ENCODE measurements around the gene GOLGA6L10. TPM values are rescaled to one million over a fixed set of nuclear protein-coding genes. Genes with fewer than 3 reads are reported as not detected.
"Not testable (repeated sequence)": the region's sequence is repeated elsewhere in the genome, so short reads cannot be mapped to it uniquely, and the experiment has no call there.

The GOLGA6L10 gene
- total RNA-seq, 4 donors from 2014 or later: 1.9 to 2.7 (median 2.2) TPM

DNA sequence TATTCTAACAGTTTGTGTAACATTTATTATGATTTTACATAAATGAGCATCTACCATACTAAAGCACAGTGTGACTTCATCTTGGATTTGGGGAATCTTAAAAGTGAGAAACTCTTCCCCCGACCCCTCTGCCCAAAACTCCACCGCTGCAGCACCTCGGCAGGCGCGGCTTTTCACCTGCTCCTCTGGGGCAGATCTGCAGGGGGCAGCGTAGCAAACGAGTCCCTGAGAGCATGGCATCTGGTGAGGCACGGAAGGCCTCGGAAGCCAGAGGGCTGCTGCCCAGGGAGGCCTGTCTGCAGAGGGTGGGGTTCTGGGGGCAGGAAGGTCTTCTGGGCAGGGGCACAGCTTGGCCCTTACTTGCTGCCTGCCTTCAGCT lies 14.7 kb downstream of the GOLGA6L10 start:
- H3K27me3 ChIP-seq; H3K9me3 ChIP-seq; H3K4me1 ChIP-seq; H3K4me3 ChIP-seq (replicated peaks in 1 of 3); H3K36me3 ChIP-seq; H3K27ac ChIP-seq; DNase-seq; intact Hi-C loops (cut with DNase I): not testable (repeated sequence)
- WGBS, 2 donors: 94% methylated on average over 6 of the region's 9 CpGs; no CpG with 5 or more reads in 1 of the 2 donors

DNA sequence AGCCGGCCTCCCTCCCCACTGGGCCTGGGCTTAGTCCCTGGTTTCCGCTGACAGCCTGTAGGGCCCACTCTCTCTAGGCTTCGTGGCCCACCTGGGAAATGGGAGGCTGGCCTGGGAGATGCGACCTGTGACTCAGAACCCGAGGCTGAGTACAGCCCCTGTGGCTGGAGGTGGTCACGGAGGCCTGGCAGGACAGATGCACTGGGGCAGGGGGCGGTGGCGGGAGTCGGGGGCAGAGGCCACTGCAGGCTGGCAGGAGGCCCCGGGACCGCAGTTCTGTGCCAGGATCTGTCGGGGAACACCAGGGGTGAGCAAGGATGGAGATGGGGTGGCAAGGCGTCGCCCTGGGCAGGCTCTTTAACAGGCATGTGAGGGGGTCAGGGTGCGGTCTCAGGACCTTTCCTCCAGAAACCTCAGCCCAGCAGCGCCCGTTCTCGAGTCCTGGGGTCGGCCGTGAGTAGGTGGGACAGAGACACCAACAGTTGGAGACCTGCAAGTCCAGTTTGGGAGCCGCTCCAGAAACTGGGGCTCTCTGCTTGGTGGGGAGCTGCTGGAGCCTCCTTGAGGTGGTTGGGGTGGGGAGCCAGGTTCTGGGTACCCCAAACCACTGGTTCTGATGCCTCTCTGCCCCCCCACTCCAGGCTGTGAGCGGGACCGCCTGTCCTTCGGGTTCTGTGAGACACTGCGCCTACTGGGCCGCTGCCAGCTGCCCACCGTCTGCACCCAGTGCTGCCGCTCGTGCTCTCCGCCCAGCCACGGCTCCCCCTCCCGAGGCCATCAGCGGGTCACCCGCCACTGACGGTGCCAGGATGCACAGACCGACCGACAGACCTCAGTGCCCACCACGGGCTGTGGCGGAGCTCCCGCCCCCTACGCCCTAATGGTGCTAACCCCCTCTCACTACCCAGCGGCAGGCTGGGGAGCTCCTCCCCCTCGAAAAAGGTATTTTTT lies 15.4 kb downstream of the GOLGA6L10 start:
- H3K9me3 ChIP-seq; H3K4me1 ChIP-seq; H3K27ac ChIP-seq; DNase-seq; H3K36me3 ChIP-seq; H3K4me3 ChIP-seq (replicated peaks in 1 of 3); intact Hi-C loops (cut with DNase I); H3K27me3 ChIP-seq: not testable (repeated sequence)
- WGBS, 2 donors: 79 to 92% methylated on average over 9 to 23 of the region's 43 CpGs

DNA sequence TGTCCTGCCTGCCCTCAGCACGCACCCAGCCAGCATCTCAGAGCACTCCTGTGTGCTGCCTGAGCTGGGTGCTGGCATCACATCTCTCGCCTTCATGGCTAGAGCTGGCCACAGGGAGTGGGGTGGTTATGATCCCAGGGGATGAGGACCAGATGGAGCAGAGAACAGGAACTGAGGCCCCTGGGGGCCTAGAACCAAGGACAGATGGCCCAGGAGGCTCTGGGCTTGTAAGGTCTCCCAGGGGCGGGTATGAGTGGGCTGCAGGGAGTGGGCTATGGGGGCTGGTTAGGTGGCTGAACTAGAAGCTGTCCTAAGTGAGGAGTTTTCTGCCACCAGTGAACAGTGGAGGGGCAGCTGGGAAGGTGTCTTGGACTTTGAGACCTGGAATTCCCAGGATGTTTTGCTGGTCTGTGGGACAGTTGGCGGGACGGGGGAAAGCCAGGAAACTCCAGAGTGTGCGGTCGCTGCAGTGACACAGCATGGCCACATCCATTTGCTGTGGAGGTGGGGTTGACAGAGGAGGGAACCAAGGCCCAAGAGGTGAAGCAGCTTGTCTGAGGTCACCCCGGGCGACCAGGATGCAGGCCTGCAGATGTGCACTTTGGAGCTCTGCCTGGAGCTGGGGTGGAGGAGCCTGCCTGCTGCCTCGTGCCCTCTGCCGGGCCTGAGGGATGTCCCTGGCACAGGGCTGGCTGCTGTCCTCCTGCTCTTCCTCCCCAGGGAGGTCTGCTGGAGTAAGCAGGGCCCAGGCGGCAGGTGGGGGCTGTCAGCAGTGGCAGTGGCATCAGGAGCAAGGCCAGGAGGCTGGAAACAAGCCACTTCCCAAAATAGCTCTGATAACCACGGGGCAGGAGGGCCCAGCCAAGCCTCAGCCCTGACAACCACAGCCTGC lies 16.3 kb downstream of the GOLGA6L10 start:
- H3K27ac ChIP-seq; H3K4me1 ChIP-seq; H3K4me3 ChIP-seq (replicated peaks in 1 of 3); H3K27me3 ChIP-seq; H3K36me3 ChIP-seq; intact Hi-C loops (cut with DNase I); H3K9me3 ChIP-seq: not testable (repeated sequence)
- WGBS, 2 donors: 62 to 86% methylated on average over 4 of the region's 13 CpGs
- DNase-seq: peak; percentile 7 to 13

DNA sequence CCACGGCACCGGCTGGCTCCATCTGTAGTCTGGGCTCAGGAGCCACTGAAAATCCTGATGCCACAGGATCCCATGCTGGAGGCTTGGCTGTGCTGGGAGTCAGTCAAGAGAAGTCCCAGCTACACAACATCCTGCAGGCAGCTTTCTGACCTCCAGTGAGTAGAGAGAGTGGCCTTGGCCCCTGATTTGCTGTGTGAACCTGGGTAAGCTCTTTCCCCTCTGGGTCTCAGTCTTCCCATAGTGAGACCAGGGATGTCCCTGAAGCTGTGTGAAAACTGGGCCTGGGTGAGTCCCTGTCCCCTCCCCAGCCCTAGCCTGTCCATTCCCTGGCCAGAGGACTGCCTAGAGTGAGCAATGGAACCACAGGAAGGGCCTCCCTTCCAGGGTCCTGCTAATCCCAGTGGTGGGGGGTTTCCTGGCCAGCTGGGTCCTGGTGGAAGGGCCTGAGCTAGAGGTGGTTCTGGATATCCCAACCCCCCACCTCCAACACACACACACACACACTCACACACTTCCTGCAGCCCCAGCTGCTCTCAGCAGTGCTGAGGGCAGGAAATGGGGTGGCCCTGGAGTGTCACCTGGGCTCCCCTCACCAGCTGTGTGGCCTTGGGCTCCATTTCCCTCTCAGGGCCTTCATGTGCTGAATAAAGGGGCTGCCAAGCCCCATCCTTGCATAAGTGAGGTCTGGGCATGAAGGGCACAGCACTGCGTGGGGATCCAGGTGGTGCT lies 17.5 kb downstream of the GOLGA6L10 start:
- H3K9me3 ChIP-seq; H3K27me3 ChIP-seq; H3K36me3 ChIP-seq; H3K27ac ChIP-seq; DNase-seq; H3K4me3 ChIP-seq (replicated peaks in 1 of 3); intact Hi-C loops (cut with DNase I); H3K4me1 ChIP-seq: not testable (repeated sequence)
- WGBS, 2 donors: no CpG with 5 or more reads among the region's 3 CpGs

DNA sequence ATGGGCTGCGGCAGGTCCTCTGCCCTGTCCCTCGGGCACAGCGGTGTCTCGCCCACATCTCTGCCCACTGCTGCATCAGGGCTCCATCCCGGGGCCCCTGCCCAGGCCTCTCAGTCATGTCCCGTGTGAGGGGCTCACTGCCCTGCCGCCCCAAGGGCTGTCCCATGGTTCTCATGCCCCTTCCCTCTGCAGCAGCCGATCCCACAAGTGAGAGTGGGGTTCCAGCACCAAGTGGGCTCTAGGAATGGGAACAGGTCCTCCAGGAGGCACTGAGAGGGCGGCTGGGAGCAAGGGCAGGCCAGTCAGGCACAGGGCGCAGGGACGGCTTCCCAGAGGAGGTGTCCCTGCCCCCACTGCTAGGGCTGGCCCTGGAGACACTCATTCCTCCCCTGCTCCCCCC lies 18.4 kb downstream of the GOLGA6L10 start:
- H3K27ac ChIP-seq; DNase-seq; H3K9me3 ChIP-seq; H3K4me1 ChIP-seq; intact Hi-C loops (cut with DNase I); H3K4me3 ChIP-seq (replicated peaks in 1 of 3); H3K27me3 ChIP-seq; H3K36me3 ChIP-seq: not testable (repeated sequence)
- 100% methylated on average over 3 of the region's 11 CpGs; no CpG with 5 or more reads in 1 of the 2 donors for WGBS, 2 donors

DNA sequence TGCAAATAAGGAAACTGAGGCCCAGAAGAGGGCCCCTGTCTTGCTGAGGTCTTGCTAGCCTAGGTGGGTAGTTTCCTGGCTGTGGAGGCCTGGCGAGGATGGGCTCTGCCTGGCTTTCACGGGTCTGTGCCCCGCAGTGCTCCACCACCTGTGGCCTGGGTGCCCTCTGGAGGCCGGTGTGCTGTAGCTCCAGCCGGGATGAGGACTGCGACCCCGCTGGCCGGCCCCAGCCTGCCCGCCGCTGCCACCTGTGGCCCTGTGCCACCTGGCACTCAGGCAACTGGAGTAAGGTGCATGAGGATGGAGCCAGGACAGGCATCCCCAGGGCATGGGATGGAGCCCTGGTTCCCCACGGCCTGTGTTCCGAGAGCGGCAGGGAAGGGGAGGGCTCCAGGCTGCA lies 20.2 kb downstream of the GOLGA6L10 start:
- H3K9me3 ChIP-seq; DNase-seq; H3K36me3 ChIP-seq; H3K4me1 ChIP-seq; intact Hi-C loops (cut with DNase I); H3K4me3 ChIP-seq (replicated peaks in 1 of 3); H3K27me3 ChIP-seq; H3K27ac ChIP-seq: not testable (repeated sequence)
- no CpG with 5 or more reads among the region's 13 CpGs for WGBS, 2 donors

DNA sequence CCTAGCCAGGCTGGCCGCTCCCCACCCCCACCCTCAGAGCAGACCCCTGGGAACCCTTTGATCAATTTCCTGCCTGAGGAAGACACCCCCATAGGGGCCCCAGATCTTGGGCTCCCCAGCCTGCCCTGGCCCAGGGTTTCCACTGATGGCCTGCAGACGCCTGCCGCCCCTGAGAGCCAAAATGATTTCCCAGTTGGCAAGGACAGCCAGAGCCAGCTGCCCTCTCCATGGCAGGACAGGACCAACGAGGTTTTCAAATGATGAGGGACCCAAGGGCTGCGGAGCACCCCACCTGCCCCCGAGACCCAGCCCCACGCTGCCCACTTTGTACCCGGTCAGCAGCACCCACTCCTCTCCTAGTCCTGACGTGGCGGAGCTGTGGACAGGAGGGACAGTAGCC lies 21.9 kb downstream of the GOLGA6L10 start:
- H3K4me1 ChIP-seq; H3K9me3 ChIP-seq; intact Hi-C loops (cut with DNase I); H3K27me3 ChIP-seq; H3K27ac ChIP-seq; H3K36me3 ChIP-seq; H3K4me3 ChIP-seq (replicated peaks in 1 of 3); DNase-seq: not testable (repeated sequence)
- 90% methylated on average over 2 of the region's 10 CpGs; no CpG with 5 or more reads in 1 of the 2 donors for WGBS, 2 donors

DNA sequence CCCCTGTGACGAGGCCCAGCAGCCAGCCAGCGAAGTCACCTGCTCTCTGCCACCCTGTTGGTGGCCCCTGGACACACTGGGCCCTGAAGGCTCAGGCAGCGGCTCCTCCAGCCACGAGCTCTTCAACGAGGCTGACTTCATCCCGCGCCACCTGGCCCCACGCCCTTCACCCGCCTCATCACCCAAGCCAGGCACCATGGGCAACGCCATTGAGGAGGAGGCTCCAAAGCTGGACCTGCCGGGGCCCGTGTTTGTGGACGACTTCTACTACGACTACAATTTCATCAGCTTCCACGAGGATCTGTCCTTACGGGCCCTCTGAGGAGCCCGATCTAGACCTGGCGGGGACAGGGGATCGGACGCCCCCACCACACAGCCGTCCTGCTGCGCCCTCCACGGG lies 22.4 kb downstream of the GOLGA6L10 start:
- H3K36me3 ChIP-seq; H3K9me3 ChIP-seq; H3K4me3 ChIP-seq (replicated peaks in 1 of 3); intact Hi-C loops (cut with DNase I); H3K27me3 ChIP-seq; H3K27ac ChIP-seq; DNase-seq; H3K4me1 ChIP-seq: not testable (repeated sequence)
- WGBS, 2 donors: 80% methylated on average over 1 of the region's 23 CpGs; no CpG with 5 or more reads in 1 of the 2 donors

DNA sequence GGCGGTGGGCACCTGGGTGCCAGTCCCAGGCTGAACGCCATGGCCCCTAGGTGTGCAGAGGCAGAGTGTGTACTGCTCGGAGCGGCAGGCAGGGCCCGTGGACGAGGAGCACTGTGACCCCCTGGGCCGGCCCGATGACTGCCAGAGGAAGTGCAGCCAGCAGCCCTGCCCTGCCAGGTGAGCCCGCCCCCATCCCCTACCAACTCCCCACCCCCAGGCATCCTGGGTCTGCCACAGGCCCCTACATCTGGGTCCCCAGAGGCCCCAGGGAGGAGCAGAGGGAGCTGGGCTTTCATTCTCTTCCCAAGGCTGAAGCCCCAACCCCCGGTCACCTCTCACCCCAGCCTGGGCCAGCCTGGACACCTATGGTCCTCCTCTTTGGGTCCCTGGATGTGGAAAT lies 23.6 kb downstream of the GOLGA6L10 start:
- H3K36me3 ChIP-seq; H3K27ac ChIP-seq; H3K4me3 ChIP-seq (replicated peaks in 1 of 3); intact Hi-C loops (cut with DNase I); H3K27me3 ChIP-seq; DNase-seq; H3K4me1 ChIP-seq; H3K9me3 ChIP-seq: not testable (repeated sequence)
- 83% methylated on average over 1 of the region's 10 CpGs; no CpG with 5 or more reads in 1 of the 2 donors for WGBS, 2 donors

DNA sequence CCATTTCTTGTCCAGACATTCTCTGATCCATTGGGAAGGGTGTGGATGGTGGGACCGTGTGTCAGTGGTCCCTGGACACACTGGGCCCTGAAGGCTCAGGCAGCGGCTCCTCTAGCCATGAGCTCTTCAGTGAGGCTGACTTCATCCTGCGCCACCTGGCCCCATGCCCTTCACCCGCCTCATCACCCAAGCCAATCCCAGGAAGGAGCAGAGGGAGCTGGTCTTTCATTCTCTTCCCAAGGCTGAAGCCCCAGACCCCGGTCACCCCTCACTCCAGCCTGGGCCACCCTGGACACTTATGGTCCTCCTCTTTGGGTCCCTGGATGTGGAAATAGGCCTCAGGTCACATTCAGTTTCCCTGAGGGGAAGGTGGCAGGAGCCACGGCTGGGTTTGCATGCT lies 24.4 kb downstream of the GOLGA6L10 start:
- H3K4me3 ChIP-seq (replicated peaks in 1 of 3); H3K4me1 ChIP-seq; H3K9me3 ChIP-seq; intact Hi-C loops (cut with DNase I); H3K27ac ChIP-seq; H3K36me3 ChIP-seq; DNase-seq; H3K27me3 ChIP-seq: not testable (repeated sequence)
- WGBS, 2 donors: 82 to 86% methylated on average over 5 of the region's 6 CpGs

DNA sequence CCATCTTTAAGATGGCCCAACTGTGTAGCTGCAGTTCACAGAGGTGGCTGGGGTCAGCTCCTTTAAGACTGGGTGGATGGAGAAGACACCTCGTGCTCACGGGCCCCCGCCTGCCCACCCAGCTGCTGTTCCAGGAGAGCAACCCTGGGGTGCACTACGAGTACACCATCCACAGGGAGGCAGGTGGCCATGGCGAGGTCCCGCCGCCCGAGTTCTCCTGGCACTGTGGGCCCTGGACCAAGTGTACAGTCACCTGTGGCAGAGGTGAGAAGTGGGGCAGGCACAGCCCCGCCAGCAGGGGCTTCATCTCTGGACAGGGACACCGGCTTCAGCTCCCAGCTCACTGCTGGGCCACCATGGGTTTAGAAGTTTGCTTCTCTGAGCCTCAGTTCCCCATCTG lies 26.8 kb downstream of the GOLGA6L10 start:
- H3K36me3 ChIP-seq; H3K4me1 ChIP-seq; H3K9me3 ChIP-seq; DNase-seq; intact Hi-C loops (cut with DNase I); H3K27me3 ChIP-seq; H3K27ac ChIP-seq; H3K4me3 ChIP-seq (replicated peaks in 1 of 3): not testable (repeated sequence)
- no CpG with 5 or more reads among the region's 10 CpGs for WGBS, 2 donors

DNA sequence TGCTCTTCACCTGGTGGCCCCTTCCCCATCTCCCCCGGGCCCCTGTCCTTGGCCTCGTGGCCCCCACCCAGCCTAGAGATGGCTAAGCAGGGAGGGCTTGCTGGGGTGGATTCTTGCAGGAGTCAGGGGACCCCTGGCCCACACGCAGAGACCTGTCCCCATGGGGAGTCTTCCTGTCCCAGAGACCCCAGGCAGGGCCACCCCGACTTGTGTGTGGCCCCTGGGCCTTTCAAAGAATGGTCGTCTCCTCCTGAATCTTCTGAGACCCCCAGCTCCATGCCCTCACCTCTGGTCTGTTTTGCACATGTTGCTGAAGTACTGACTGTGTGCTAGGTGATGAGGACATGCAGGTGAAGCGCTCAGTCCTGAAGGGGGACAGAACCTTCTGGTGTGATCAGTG lies 28.4 kb downstream of the GOLGA6L10 start:
- H3K27me3 ChIP-seq; intact Hi-C loops (cut with DNase I); H3K4me1 ChIP-seq; DNase-seq; H3K27ac ChIP-seq; H3K9me3 ChIP-seq; H3K36me3 ChIP-seq; H3K4me3 ChIP-seq (replicated peaks in 1 of 3): not testable (repeated sequence)
- no CpG with 5 or more reads among the region's 6 CpGs for WGBS, 2 donors

All from thyroid gland (tissue), 4 donors.